RPMI8226 (cell line): ENCODE results near the gene CFB.
"Not testable (repeated sequence)": the region's sequence is repeated elsewhere in the genome, so short reads cannot be mapped to it uniquely, and the experiment has no call there.

Experiments used
- DNase-seq: peaks from one replicate; pipeline ENCODE4 v3.0.0-alpha.2; 2015

The CFB gene

GRCh38 chr6:31945507-31946369 is at the start of gene CFB:
Gene CFB, plus strand, starts transcription at chr6:31946095. Its CDS starts 127 bp downstream, at chr6:31946222.
- peak; percentile 15 for DNase-seq

GRCh38 chr6:31896493-31896855 is 49.4 kb upstream of the CFB start:
- no peak for DNase-seq

- no peak for DNase-seq
Measured at GRCh38 chr6:31896856-31897611, 48.9 kb upstream of the CFB start.

GRCh38 chr6:31897612-31898382 is 48.1 kb upstream of the CFB start, which contains the start of gene EHMT2:
Gene EHMT2, minus strand, starts transcription at chr6:31897698. Its CDS starts 21 bp downstream, at chr6:31897677.
- DNase-seq: peak; percentile 91

- DNase-seq: peak; percentile 60
Measured at GRCh38 chr6:31898383-31899011, 47.4 kb upstream of the CFB start.

- DNase-seq: no peak
Measured at GRCh38 chr6:31899215-31899614, 46.7 kb upstream of the CFB start.

- no peak for DNase-seq
Measured at GRCh38 chr6:31899882-31900722, 45.8 kb upstream of the CFB start.

GRCh38 chr6:31900917-31901414 is 44.9 kb upstream of the CFB start:
- no peak for DNase-seq

GRCh38 chr6:31901415-31901952 is 44.4 kb upstream of the CFB start:
- peak; percentile 67 for DNase-seq

- DNase-seq: peak; percentile 95
Measured at GRCh38 chr6:31901953-31902643, 43.8 kb upstream of the CFB start, which contains the start of gene ZBTB12. Gene ZBTB12, minus strand, starts transcription at chr6:31902086. Its CDS starts 781 bp downstream, at chr6:31901305.

GRCh38 chr6:31903957-31904356 is 41.9 kb upstream of the CFB start:
- no peak for DNase-seq

GRCh38 chr6:31905041-31905440 is 40.9 kb upstream of the CFB start:
- DNase-seq: no peak

GRCh38 chr6:31906122-31906521 is 39.8 kb upstream of the CFB start:
- no peak for DNase-seq

- peak; percentile 59 for DNase-seq
Measured at GRCh38 chr6:31906727-31907126, 39.2 kb upstream of the CFB start.

GRCh38 chr6:31907158-31907813 is 38.6 kb upstream of the CFB start:
- DNase-seq: peak; percentile 64

- DNase-seq: not testable (repeated sequence)
Measured at GRCh38 chr6:31908255-31908654, 37.6 kb upstream of the CFB start.

- DNase-seq: peak; percentile 52
Measured at GRCh38 chr6:31908791-31909190, 37.1 kb upstream of the CFB start.

- DNase-seq: not testable (repeated sequence)
Measured at GRCh38 chr6:31909298-31909697, 36.6 kb upstream of the CFB start.

- no peak for DNase-seq
Measured at GRCh38 chr6:31911826-31912585, 33.9 kb upstream of the CFB start.
